MM.1S (cell line): Measurements from ENCODE around the gene PCED1B.

Experiments
- EZH2phosphoT487 ChIP-seq: fragments of 300-600 bp; sonication (generic); IDR thresholded peaks from 2 replicates; pipeline ENCODE4 v1.6.1; 2018; ENCODE audit warnings: antibody characterized with exemption, low read length
- TF ChIP-seq, protein P1 (sequence below): fragments of 300-600 bp; sonication (generic); IDR thresholded peaks from 2 replicates; pipeline ENCODE4 v1.5.1; 2016; ENCODE audit warnings: antibody characterized with exemption, low read length, mixed read lengths

DNA sequence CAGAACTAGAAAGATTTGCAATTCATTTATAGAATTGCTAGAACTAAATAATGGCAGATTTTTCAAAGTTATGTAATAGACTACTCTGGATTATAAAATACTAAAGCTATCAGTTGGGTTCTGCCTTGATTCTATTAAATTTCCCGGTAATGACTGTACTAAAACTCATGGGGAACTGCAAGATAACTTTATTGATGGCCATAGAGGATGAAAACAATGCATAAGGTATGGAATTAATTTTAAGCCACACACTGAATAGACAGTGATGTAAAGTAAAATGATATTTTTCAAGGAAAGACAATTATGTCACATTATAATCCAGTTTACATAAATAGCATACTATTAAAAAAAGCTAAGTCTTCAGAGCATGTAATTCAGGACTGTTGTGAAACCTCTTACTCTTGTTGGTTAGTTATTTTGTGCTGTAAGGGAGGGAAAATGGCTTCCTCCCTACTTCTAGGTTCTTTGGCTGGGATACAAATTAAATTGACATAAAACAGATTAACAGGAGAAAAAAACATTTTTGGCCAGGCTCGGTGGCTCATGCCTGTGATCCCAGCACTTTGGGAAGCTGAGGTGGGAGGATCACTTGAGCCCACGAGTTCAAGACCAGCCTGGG lies 134.7 kb downstream of the PCED1B start:
- TF ChIP-seq, protein P1, sequence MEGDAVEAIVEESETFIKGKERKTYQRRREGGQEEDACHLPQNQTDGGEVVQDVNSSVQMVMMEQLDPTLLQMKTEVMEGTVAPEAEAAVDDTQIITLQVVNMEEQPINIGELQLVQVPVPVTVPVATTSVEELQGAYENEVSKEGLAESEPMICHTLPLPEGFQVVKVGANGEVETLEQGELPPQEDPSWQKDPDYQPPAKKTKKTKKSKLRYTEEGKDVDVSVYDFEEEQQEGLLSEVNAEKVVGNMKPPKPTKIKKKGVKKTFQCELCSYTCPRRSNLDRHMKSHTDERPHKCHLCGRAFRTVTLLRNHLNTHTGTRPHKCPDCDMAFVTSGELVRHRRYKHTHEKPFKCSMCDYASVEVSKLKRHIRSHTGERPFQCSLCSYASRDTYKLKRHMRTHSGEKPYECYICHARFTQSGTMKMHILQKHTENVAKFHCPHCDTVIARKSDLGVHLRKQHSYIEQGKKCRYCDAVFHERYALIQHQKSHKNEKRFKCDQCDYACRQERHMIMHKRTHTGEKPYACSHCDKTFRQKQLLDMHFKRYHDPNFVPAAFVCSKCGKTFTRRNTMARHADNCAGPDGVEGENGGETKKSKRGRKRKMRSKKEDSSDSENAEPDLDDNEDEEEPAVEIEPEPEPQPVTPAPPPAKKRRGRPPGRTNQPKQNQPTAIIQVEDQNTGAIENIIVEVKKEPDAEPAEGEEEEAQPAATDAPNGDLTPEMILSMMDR = no peak
- no peak for TF ChIP-seq EZH2phosphoT487
